ENCODE results near the gene OGDH.
A peak's percentile ranks its signal among the peaks of the same experiment; 100 is the strongest.

Gene OGDH

DNA sequence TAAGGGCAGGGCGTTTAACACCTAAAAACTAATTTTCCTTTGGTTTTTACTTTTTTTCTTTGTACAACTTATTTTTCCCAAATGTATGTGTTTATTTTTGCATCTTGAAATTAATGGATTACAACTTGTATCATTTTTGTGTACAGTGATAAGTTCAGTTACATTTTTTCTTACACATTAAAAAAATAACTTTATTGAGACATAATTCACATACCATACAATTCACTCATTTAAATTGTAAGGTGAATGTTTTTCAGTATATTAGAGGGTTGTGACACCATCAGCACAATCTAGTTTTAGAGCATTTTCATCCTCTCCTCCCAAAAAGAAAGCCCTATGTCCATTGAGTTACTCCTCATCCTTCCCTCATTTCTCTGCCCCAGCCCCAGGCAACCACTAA is 11.6 kb downstream of the OGDH start:
- DNase-seq (ENCODE audit: low read depth in 1 of 2, low spot score in 1 of 2), result no peak

- DNase-seq (ENCODE audit: low read depth in 1 of 2, low spot score in 1 of 2), result no peak
Measured at GRCh38 chr7:44618753-44619152, 12.3 kb downstream of the OGDH start.

- DNase-seq (ENCODE audit: low read depth in 1 of 2, low spot score in 1 of 2), result no peak
Measured at GRCh38 chr7:44621034-44621749, 14.8 kb downstream of the OGDH start.

GRCh38 chr7:44621750-44622103 is 15.3 kb downstream of the OGDH start:
- DNase-seq (ENCODE audit: low read depth in 1 of 2, low spot score in 1 of 2), result no peak

DNA sequence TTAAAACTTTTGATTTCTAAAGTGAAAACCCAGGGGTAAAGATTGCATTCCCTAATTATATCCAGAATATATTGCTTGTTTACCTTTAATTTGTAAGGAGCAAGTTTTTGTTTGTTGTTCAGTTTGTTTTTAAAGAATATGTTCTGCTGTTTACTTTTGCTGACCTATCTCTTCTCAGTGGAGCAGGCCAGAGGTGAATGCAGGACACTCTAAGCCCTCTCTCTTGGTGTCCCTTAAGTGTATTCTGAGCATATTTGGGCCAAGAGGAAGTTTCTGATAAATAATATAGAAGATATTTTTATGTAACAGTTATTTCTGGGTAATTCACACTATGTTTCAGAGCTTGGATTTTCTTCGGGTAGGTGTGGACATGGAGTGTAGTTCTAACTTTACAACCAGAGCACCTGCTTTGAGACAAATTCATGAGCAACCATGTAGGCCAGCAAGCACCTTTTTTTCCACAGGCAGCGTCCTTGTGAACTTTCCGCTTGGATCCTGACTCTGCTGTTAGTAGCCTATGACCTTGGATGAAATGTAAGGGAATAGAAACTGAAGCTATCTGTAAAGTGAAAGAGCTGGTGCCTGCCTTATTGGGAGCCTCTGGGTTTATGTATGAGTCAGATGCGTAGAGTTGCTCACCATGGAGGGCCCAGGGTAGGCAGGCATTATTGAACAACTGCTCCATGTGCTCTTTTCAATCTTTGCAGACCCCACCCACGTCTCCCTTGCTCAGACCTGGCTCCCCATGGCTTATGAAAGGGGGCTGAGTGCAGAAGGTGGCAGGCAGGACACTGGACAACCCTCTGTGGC is 16.1 kb downstream of the OGDH start:
- no peak for DNase-seq (ENCODE audit: low read depth in 1 of 2, low spot score in 1 of 2)

- DNase-seq (ENCODE audit: low read depth in 1 of 2, low spot score in 1 of 2), result no peak
Measured at GRCh38 chr7:44624318-44624717, 17.9 kb downstream of the OGDH start.

DNA sequence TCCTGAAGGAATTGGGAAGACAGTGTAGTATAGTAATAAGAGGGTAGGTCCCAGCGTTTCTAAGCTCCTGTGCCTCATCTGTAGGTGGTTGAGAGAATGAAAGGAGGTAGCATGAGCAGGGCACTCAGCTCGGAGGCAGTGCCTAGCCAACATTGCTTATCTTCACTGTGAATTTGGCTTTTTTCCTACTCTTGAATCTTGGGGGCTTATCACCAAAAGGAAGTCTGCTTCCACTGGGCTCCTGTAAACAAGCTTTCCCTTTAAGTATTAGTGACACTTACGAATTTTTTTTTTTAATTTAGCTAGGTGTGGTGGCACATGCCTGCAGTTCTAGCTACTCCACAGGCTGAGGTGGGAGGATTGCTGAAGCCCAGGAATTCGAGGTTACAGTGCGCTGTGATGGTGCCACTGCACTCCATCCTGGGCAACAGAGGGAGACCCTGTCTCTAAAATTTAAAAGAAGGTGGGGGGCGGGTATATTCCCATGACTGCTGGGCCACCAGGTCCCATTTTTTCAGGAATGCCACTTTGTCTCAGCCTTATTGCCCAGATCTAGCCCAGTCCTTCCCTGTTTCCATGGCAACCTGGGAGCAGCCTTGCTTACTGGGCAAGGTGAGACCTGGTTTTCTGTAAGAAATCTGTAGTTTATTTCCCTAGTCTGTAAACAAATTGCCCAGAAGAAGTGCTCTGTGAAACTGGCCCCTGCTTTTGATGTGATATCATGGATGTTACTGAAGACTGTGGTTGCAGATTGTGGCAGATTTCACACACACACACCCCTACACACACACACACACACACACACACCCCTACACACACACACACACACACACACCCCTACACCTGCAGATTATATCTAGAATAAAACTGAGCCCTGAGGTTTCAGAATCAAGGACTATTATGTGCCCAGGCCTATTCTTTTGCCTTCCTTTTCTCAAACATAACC is 19.4 kb downstream of the OGDH start:
- DNase-seq (ENCODE audit: low read depth in 1 of 2, low spot score in 1 of 2), result no peak

DNA sequence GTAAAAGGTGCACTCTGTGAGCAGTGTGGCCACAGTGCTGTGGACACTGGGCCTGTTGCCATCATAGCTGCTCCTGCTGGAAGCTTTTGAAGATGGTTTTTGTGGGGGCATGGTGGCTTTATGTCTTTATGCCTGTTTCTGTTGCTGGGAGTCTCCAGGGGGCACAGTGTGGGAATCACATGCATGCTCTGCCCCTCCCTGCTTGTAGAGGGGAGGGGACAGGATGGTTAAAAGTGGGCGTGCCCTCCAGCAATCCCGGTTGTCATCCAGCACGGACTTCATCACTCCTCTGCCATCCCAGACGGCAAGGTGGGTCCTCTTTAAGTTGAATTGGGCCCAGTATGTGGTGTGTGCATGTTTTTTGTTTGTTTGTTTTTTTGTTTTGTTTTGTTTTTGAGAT is 20.2 kb downstream of the OGDH start:
- DNase-seq (ENCODE audit: low read depth in 1 of 2, low spot score in 1 of 2), result no peak

GRCh38 chr7:44629829-44630522 is 23.5 kb downstream of the OGDH start:
- DNase-seq (ENCODE audit: low read depth in 1 of 2, low spot score in 1 of 2), result no peak

DNA sequence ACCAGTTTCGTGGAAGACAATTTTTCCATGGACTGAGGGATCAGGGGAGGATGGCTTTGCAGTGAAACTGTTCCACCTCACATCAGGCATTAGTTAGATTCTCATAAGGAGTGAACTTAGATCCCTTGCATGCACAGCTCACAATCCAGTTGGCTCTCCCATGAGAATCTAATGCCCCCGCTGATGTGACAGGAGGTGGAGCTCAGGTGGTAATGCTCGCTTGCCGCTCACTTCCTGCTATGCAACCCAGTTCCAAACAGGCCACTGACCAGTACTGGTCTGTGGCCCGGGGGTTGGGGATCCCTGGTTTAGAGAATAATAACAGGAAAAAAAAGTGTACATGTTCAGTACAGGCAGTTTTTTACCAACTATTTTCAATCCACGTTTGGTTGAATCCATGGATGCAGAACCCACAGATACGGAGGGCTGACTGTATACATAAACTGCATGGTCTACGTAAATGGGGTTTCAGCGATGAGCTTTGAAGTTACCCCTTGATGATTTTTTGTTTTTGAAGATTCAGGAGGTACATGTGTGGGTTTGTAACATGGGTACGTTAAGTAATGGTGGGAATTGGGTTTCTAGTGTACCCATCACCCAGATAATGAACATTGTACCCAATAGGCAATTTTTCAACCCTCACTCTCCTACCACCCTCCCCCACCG is 24.5 kb downstream of the OGDH start:
- no peak for DNase-seq (ENCODE audit: low read depth in 1 of 2, low spot score in 1 of 2)

DNA sequence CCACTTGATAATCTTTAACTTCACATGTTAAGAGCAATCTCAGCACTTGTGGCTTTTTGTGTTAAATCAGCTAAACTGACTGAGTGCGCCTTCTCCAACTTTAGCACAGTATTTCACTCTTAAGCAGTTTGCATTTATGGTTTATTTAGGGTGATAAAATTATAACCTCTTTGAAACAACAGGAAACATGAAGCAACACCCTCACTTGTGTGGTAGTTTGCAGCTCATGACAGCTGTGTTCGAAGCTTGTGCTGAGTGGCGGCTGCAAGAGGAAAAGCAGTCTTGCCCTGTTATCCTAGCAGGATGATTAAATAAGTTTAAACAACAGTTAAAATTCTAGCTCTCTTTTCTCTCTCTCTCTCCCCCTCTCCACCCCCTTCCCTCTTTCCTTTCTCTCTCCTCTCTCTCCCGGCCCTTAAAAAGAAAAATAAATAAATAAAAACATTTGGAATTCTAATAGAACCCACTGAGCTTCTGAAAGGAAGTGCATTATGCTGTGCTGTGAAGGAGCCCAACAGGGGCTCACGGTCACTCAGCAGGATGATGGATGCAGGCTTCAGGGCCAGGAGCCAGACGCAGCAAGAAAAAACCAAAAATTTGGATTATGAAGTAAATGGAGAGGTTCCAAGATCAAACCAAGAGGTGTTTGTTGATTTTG is 25.2 kb downstream of the OGDH start:
- DNase-seq (ENCODE audit: low read depth in 1 of 2, low spot score in 1 of 2), result no peak

GRCh38 chr7:44632196-44632595 is 25.8 kb downstream of the OGDH start:
- DNase-seq (ENCODE audit: low read depth in 1 of 2, low spot score in 1 of 2), result no peak

DNA sequence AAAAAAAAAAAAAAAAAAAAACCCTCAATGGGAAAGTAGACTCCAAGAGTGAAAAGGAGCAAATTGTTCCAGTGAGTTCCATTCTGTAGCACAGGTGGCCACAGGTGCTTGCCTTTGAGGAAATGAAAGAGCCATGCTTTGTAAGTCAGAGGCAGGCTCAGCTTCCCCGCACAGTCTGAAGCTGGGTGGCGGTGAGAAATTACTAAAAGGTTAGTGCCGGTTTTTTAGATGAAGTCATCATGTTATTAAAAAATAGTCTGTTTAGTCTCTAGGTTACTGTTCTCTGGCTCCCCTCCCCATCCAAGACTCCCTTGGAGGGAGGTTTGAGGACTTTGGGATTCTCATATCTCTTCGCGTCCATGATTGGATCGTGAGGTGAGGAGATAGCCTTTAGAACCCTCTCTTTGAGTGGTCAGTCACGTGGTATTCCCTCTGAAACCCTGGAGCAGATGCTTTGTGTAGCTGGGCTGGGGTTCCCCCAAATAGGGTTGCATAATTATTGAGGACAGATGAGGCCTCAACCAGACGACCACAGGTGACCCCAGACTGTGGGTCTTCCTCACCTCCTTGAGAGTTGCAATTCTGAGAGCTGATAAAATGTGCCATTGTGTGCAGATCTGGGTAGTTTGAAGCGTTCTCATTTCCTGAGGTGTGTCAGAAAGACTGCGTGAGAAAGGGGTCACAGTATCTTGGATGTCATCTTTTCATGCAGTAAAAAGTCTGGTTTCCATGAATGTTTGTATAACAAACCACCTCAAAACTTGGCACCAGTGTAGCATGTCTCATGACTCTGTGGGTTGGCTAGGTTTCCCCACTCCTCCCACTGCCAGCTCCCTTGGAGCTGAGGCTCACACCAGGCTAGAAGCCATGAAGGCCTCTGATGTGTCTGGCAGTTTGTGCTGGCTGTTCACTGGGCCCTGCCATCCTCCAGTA is 27.1 kb downstream of the OGDH start:
- DNase-seq (ENCODE audit: low read depth in 1 of 2, low spot score in 1 of 2), result peak; percentile 32 to 59

DNA sequence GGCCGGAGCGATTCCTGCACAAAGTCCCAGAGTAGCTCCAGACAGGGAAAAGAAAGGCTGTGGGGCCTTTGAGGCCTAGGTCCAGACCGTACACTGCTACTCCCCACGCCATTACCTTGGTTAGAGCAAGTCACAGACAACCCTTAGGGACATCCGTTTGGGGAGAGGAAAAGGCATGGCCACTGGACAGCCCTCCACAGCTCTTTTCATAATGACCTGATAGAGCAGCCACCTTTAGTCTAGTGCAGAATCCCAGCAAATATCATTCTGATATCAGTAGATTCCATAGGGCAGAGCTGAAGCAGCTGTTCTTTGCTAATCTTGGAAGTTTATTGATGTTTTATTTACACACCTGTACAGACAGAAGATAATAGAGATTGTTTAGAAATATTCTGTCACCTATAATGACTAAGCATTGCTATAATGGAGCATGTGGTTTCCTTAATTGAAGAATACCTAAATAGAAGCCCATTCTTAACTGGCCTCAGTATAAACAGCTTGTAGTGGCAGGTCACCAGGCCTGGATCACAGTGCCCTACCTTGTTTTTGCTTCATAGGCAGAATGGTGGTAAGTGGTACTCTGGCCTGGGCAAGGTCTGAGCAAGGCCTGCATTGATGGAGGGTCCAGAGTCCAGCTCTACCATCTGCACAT is 27.9 kb downstream of the OGDH start:
- no peak for DNase-seq (ENCODE audit: low read depth in 1 of 2, low spot score in 1 of 2)

- no peak for DNase-seq (ENCODE audit: low read depth in 1 of 2, low spot score in 1 of 2)
Measured at GRCh38 chr7:44634839-44635591, 28.6 kb downstream of the OGDH start.

- DNase-seq (ENCODE audit: low read depth in 1 of 2, low spot score in 1 of 2), result no peak
Measured at GRCh38 chr7:44636041-44636584, 29.7 kb downstream of the OGDH start.

- DNase-seq (ENCODE audit: low read depth in 1 of 2, low spot score in 1 of 2), result no peak
Measured at GRCh38 chr7:44636926-44637325, 30.5 kb downstream of the OGDH start.
